PC-3 (cell line): Measurements from ENCODE around the gene DPY19L2. TPM values are rescaled to one million over a fixed set of nuclear protein-coding genes. Genes with fewer than 3 reads are reported as not detected.
"Not testable (repeated sequence)": the region's sequence is repeated elsewhere in the genome, so short reads cannot be mapped to it uniquely, and the experiment has no call there.

ENCODE experiments used
- ATAC-seq: fragments of 200-7000 bp; cut with Tn5 transposase; 2 replicates; pipeline ENCODE4 v1.9.1; 2020; ENCODE audit warnings: mild to moderate bottlenecking, moderate library complexity
- Bru-seq: library from RNA; stranded (reverse); fragments of 400-500 nt; gene quantifications from one replicate; lab custom pipeline; 2021; lab: Mats Ljungman, UMichigan
- BruChase-seq, 2 experiments: library from RNA; stranded (reverse); fragments of 400-500 nt; gene quantifications; one replicate each; lab custom pipeline; 2021; lab: Mats Ljungman, UMichigan
- BruUV-seq: library from RNA; stranded (reverse); fragments of 400-500 nt; replicated peaks from 2 replicates; lab custom pipeline; 2021; lab: Mats Ljungman, UMichigan
- CTCF ChIA-PET: fragments of 300-600 bp; sonication (Branson Sonifier 250); formaldehyde crosslinking; loops from one replicate; lab custom pipeline; 2022; ENCODE audit warnings: antibody characterized with exemption; lab: Charles Lee
- POLR2A ChIA-PET: fragments of 300-600 bp; sonication (Branson Sonifier 250); formaldehyde crosslinking; loops from one replicate; lab custom pipeline; 2022; ENCODE audit warnings: antibody characterized with exemption; ENCODE audit not compliant: unreplicated experiment; lab: Charles Lee
- DNase-seq: peaks from one replicate; pipeline ENCODE4 v3.0.0-alpha.2; 2015
- H2AFZ ChIP-seq: fragments of 300-600 bp; sonication (generic); 2 replicates; pipeline ENCODE4 v1.6.0; 2016; ENCODE audit warnings: antibody characterized with exemption, low read length
- H3F3A ChIP-seq: fragments of 300-600 bp; sonication (generic); one replicate; pipeline ENCODE4 v1.6.0; 2017; ENCODE audit warnings: antibody characterized with exemption, low read length, control low read depth, mild to moderate bottlenecking; ENCODE audit not compliant: unreplicated experiment
- H3K27ac ChIP-seq: fragments of 300-600 bp; sonication (generic); 2 replicates; pipeline ENCODE4 v1.5.1; 2016; ENCODE audit warnings: mild to moderate bottlenecking, low read length
- H3K27me3 ChIP-seq: fragments of 300-600 bp; sonication (generic); 2 replicates; pipeline ENCODE4 v1.6.1; 2016; ENCODE audit warnings: low read length, mixed read lengths
- H3K36me3 ChIP-seq: fragments of 300-600 bp; sonication (generic); 2 replicates; pipeline ENCODE4 v1.6.1; 2016; ENCODE audit warnings: low read depth, mixed run types, low read length, mixed read lengths
- H3K4me1 ChIP-seq: fragments of 300-600 bp; sonication (generic); 2 replicates; pipeline ENCODE4 v1.5.1; 2016; ENCODE audit warnings: low read length; ENCODE audit not compliant: insufficient read depth
- H3K4me2 ChIP-seq: fragments of 300-600 bp; sonication (generic); 2 replicates; pipeline ENCODE4 v1.6.0; 2016; ENCODE audit warnings: low read length
- H3K4me3 ChIP-seq: fragments of 300-600 bp; sonication (generic); 2 replicates; pipeline ENCODE4 v1.5.1; 2016; ENCODE audit warnings: mild to moderate bottlenecking, low read length, mixed read lengths
- H3K79me2 ChIP-seq: fragments of 300-600 bp; sonication (generic); 2 replicates; pipeline ENCODE4 v1.6.1; 2017; ENCODE audit warnings: low read length, mixed read lengths
- H3K9ac ChIP-seq: fragments of 300-600 bp; sonication (generic); 2 replicates; pipeline ENCODE4 v1.6.0; 2016; ENCODE audit warnings: mild to moderate bottlenecking, low read length
- H3K9me2 ChIP-seq: fragments of 300-600 bp; sonication (generic); replicated peaks from 2 replicates; pipeline ENCODE4 v1.6.1; 2016; ENCODE audit warnings: mixed run types, low read length, mixed read lengths
- H3K9me3 ChIP-seq: fragments of 300-600 bp; sonication (generic); 2 replicates; pipeline ENCODE4 v1.6.1; 2016; ENCODE audit warnings: low read length, mixed read lengths
- H4K20me1 ChIP-seq: fragments of 300-600 bp; sonication (generic); 2 replicates; pipeline ENCODE4 v1.6.1; 2016; ENCODE audit warnings: low read length, mixed read lengths
- EZH2 ChIP-seq: fragments of 300-600 bp; sonication (generic); IDR thresholded peaks from one replicate; pipeline ENCODE4 v1.6.1; 2017; ENCODE audit warnings: antibody characterized with exemption, mild to moderate bottlenecking, low read length; ENCODE audit not compliant: unreplicated experiment
- EZH2phosphoT487 ChIP-seq: fragments of 300-600 bp; sonication (generic); IDR thresholded peaks from 2 replicates; pipeline ENCODE4 v1.6.1; 2018; ENCODE audit warnings: mild to moderate bottlenecking, antibody characterized with exemption, low read length, borderline replicate concordance
- intact Hi-C: fragments of 100-400 bp; cut with micrococcal nuclease; formaldehyde crosslinking; loops from 2 replicates; pipeline ENCODE4 v1.9.0; 2023
- long read RNA-seq: library from polyadenylated mRNA; unstranded; transcript quantifications from one replicate; pipeline ENCODE4 v2.0.0, GENCODE V29; 2021; ENCODE audit not compliant: unreplicated experiment
- total RNA-seq: library from RNA; depleted of rRNA; stranded (reverse); fragments of >200 nt; gene quantifications from 2 replicates; pipeline ENCODE4 v1.2.3, GENCODE V29; 2014; rRNA removed
- TF ChIP-seq, protein P1 (sequence below): fragments of 300-600 bp; sonication (generic); conservative IDR thresholded peaks from 2 replicates; pipeline ENCODE4 v1.5.1; 2017; ENCODE audit warnings: antibody characterized with exemption, low read depth, mild to moderate bottlenecking, low read length

Gene DPY19L2
- total RNA-seq: 0.33 and 0.98 TPM in 2 replicates
- Bru-seq, nascent RNA: percentile 37 among the genes with signal in this experiment
- percentile 35 among the genes with signal in this experiment for BruChase-seq, experiment 1, labeled RNA remaining after a 6-hour chase
- BruChase-seq, experiment 2, labeled RNA remaining after a 2-hour chase: percentile 42 among the genes with signal in this experiment
- long read RNA-seq, partial matches to known transcripts: 0 of 5 reads
- long read RNA-seq, other reads (novel, unspliced or antisense): 5 of 5 reads

DNA sequence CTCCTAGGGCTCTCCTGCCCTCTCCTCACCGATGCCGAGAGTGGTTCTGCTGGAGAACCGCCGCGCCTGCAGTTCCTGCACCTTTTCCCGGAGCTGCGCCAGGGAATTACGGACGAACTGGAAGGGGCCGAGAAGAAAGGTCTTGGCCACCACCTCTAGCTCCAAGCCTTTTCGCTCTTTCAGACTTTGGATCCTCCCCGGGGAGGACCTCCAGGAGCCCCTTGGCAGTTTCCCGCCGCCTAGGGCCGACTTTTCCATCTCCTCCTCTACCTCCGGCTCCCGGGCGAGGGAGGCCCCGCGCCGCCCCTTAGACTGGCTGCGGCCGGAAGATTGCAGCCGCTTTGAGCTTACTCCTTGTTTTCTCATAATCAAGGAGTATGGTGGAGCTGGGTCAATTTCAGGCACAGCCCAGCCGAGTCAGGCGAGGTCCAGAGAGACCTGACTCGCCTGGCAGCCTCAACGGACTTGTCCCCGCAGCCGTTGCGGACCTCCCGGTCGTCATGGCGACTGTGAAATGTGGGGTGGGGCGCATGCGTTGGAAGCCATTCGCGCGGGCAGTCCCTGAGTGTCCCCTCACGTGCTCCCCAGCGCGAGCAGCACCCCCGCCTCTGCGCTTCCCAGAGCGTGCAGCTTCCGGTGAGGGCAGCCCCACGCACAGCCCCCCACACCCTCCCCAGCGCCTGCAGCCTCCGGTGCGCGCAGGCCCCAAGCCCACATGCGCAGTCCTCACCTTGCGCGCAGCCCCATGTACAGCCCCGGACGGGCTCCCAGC, at the start of gene DPY19L2:
Gene DPY19L2 (minus strand): TSS at position 466 of the 772 bp plus-strand sequence. CDS start 100 bp downstream, at position 366.
- Histone ChIP-seq H3K9me3 (no peaks in the 10 kb centered on the region), H3K27ac (no peak within 1 kb of the TSS), H3K79me2 (no peaks in the 10 kb centered on the region), H3K4me1 (no peaks in the 10 kb centered on the region), H2AFZ (peak within 1 kb of the TSS; percentile 83), H3F3A (no peaks in the 10 kb centered on the region), H3K9ac (peak within 1 kb of the TSS; percentile 29), H3K4me3 (peak within 1 kb of the TSS; percentile 67), H3K9me2 (no peaks in the 10 kb centered on the region), H4K20me1 (no peaks in the 10 kb centered on the region), H3K27me3 (peaks cover 29% of the 10 kb centered on the region), H3K4me2 (peak within 1 kb of the TSS; percentile 85), H3K36me3 (no peaks in the 10 kb centered on the region)
- TF ChIP-seq, protein P1, sequence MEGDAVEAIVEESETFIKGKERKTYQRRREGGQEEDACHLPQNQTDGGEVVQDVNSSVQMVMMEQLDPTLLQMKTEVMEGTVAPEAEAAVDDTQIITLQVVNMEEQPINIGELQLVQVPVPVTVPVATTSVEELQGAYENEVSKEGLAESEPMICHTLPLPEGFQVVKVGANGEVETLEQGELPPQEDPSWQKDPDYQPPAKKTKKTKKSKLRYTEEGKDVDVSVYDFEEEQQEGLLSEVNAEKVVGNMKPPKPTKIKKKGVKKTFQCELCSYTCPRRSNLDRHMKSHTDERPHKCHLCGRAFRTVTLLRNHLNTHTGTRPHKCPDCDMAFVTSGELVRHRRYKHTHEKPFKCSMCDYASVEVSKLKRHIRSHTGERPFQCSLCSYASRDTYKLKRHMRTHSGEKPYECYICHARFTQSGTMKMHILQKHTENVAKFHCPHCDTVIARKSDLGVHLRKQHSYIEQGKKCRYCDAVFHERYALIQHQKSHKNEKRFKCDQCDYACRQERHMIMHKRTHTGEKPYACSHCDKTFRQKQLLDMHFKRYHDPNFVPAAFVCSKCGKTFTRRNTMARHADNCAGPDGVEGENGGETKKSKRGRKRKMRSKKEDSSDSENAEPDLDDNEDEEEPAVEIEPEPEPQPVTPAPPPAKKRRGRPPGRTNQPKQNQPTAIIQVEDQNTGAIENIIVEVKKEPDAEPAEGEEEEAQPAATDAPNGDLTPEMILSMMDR: no peak
- TF ChIP-seq EZH2: no peak
- no peak for TF ChIP-seq EZH2phosphoT487
- intact Hi-C loops: loop anchor here (10.0 kb wide), 1 partner anchor 563 kb away; no protein-coding TSS in a partner anchor
- peak; percentile 28 for DNase-seq
- ChIA-PET POLR2A (no interaction called here), CTCF (interaction anchor here (0.6 kb wide), 1 partner anchor 436 kb away, joined by 4 read pairs; no protein-coding TSS in a partner anchor)
- ATAC-seq: peak; percentile 83
- TSS peak; percentile 55 for BruUV-seq

DNA sequence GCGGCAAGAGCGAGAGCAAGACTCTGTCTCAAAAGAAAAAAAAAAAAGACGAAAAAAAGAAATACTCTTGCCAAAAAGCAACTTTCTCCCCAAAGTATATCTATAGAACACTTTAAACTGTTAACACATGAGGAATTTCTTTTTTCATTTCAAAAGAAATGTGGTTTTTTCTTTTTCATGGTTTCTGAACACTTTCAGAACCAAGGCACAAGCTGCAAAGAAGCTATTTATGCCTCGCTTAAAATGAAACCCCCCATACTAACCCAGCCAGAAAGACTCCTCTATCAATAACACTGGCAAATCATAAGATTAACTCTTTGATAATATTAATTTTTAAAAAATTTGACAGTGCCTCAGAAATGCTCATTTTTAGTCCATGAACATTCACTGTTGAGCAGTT, 48.6 kb upstream of the DPY19L2 start:
- H3K9me3 ChIP-seq, BruUV-seq, H3K4me3 ChIP-seq, H3K9ac ChIP-seq, H3F3A ChIP-seq, intact Hi-C loops, POLR2A ChIA-PET, H3K36me3 ChIP-seq, H3K79me2 ChIP-seq, H2AFZ ChIP-seq, H3K27ac ChIP-seq, H3K4me1 ChIP-seq, CTCF ChIA-PET, H3K4me2 ChIP-seq, ATAC-seq, H3K27me3 ChIP-seq, H3K9me2 ChIP-seq, DNase-seq, H4K20me1 ChIP-seq: not testable (repeated sequence)

DNA sequence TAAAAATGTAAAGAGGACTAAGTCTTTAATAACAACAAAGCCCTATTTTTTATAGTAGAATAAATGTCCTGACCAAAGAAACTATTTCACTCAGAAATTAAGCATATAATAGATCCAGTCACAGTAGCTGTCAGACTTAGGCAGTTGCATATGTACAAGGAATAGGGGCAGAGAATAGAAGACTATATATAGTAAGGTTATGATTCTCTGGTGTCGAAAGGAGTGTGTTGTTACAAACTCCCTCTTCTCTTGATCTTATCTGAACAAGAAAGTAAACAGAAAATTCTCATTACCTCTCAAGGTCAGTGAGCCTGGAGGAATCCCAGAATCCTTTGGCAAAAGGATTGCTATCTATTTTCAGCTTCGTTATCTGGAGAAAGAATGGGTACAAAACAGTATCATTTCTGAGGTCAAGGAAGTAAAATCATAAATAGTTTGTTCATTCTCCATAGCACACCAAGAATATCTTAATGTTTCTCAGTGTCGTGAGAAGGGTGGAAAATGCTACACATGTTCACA, 46.9 kb upstream of the DPY19L2 start:
- H3K27ac ChIP-seq, H3K4me1 ChIP-seq, ATAC-seq, H2AFZ ChIP-seq, H3K4me2 ChIP-seq, CTCF ChIA-PET, H4K20me1 ChIP-seq, H3K9me3 ChIP-seq, H3K36me3 ChIP-seq, H3K9me2 ChIP-seq, H3K27me3 ChIP-seq, H3F3A ChIP-seq, DNase-seq, H3K79me2 ChIP-seq, intact Hi-C loops, H3K9ac ChIP-seq, H3K4me3 ChIP-seq, BruUV-seq, POLR2A ChIA-PET: not testable (repeated sequence)

DNA sequence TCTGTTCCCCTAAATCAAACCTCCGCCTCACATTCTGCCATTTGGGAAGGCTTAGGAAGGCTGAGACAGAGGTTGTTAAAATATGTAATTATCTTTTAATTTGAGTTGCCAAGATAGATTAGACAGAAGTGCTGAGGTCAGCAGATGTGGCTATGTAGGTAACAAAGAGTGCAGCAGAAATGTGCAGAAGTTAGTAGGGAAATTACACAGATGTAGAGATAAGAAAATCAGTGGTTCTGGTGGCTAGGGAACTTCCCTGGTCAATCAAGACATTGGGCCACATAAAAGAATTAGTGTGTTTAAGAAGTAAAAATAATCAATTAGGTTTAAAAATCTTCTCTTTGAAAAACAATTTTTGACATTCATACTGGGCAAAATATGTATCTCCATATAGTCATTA, 46.1 kb upstream of the DPY19L2 start:
- H3K9me2 ChIP-seq, H3K36me3 ChIP-seq, H3K27me3 ChIP-seq, H3F3A ChIP-seq, H3K4me2 ChIP-seq, H3K9me3 ChIP-seq, H3K4me1 ChIP-seq, H3K27ac ChIP-seq, BruUV-seq, H3K79me2 ChIP-seq, intact Hi-C loops, POLR2A ChIA-PET, H4K20me1 ChIP-seq, H3K9ac ChIP-seq, H2AFZ ChIP-seq, H3K4me3 ChIP-seq, DNase-seq, ATAC-seq, CTCF ChIA-PET: not testable (repeated sequence)

DNA sequence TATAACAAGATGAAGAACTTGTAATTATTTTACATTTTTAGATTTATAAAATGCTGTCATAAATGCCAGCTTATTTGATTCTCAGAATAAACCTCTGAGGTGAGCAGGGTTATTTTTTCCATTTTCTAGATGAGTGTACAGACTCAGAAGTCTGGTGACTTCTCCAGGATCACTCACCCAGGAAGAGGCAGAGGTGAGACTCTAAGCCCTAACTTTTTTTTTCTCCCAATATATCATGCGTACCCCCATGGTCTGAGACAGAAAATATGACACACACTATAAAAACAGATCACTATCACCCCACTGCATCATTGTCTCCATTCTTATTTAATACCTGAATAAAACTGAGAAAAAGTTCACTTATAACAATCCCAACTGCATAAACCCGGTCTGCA, 45.4 kb upstream of the DPY19L2 start:
- H3K4me2 ChIP-seq, H3K9ac ChIP-seq, H3K4me3 ChIP-seq, H3K27me3 ChIP-seq, POLR2A ChIA-PET, H3K27ac ChIP-seq, DNase-seq, BruUV-seq, H3K4me1 ChIP-seq, H3F3A ChIP-seq, H3K36me3 ChIP-seq, H3K79me2 ChIP-seq, intact Hi-C loops, H2AFZ ChIP-seq, H3K9me3 ChIP-seq, H4K20me1 ChIP-seq, H3K9me2 ChIP-seq, ATAC-seq, CTCF ChIA-PET: not testable (repeated sequence)
